22Rv1 (cell line): ENCODE data around the gene CHRNA4.

Experiments
- H3K27ac ChIP-seq: fragments of 450-650 bp; 2 replicates; pipeline ENCODE4 v1.5.1; 2017
- CTCF ChIP-seq: fragments of 450-650 bp; IDR thresholded peaks from 2 replicates; pipeline ENCODE4 v1.5.1; 2017; ENCODE audit warnings: mild to moderate bottlenecking
- ZFX ChIP-seq: fragments of 450-650 bp; IDR thresholded peaks from 2 replicates; pipeline ENCODE4 v1.6.1; 2017; ENCODE audit warnings: antibody characterized with exemption, borderline replicate concordance

The CHRNA4 gene

GRCh38 chr20:63348828-63349515 is 12.2 kb downstream of the CHRNA4 start:
- no peak overlapping the region for H3K27ac ChIP-seq
- TF ChIP-seq ZFX = no peak
- TF ChIP-seq CTCF = no peak

GRCh38 chr20:63347950-63348827 is 13.0 kb downstream of the CHRNA4 start:
- TF ChIP-seq CTCF = no peak
- TF ChIP-seq ZFX = no peak
- no peak overlapping the region for H3K27ac ChIP-seq

DNA sequence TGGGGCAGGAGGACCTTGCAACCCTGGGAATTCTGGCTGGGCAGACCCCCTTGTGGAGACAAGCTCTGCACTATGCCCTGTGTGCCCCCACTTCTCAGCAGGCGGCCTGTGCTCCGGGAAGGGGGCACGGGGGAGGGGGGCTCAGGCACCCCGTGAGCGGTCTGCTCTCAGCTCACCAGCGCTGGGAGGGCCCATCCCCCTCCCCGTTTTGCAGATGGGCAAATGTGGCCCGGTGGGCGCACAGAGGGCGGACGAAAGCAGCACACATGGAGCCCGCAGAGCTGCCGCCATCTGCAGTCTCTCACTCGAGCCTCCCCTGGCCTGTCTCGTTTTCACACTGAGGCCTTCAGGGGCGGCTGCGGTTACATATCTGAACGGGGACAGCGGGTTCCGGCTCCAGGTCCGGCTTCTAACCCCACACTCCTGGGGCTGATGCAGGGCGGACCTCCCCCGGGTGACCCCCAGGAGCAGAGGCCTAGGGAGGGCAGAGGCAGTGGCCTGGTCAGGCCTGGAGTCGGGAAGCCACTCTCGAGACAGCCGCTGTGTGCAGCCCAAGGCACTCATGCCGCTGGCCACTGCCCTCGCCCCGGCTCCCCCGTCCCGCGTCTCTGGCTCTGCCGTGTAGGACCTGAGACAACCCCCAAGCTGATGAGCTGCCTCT is 13.9 kb downstream of the CHRNA4 start:
- TF ChIP-seq CTCF (no peak), ZFX (no peak)
- H3K27ac ChIP-seq = no peak overlapping the region

- no peak overlapping the region for H3K27ac ChIP-seq
- TF ChIP-seq ZFX (no peak), CTCF (no peak)
These were observed 14.7 kb downstream of the CHRNA4 start for GRCh38 chr20:63346131-63347080.

DNA sequence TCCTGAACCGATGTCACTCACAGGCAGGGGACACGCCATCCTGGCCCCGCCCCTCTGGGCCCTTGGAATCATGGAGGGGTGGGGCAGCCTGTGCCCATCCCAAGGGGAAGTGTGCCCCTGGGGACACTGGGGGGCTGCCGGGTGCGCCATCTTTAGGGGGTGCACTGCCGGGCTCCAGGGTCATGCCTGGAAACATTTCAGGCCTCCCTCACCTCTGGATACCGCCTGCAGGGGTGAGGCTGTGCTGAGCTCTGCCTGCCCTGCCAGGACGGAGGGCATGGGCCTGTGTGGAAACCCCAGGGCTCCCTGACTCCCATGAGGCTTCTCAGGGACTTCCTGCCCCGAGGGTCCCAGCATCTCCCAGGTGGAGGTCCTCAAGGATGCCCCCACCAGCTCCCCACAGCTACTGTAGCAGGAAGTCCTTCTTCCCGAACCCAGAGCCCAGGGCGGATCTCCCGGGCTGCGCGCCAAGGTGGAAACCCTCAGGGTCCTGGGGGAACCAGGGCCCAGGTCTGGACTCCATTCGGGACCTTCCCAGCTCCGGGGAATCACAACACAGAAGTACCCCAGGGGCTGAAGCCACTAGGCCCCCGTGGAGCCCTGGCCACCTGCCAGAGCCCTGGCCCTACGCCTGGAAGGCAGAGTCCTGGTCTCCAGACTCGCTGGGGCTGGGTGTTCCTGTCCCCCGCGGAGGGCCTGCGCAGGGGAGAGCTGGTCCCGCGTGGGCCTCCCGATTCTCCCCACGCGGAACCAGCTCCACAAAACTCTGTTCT is 15.6 kb downstream of the CHRNA4 start:
- TF ChIP-seq CTCF (no peak), ZFX (no peak)

More for the DNA sequence above, 15.6 kb downstream of the CHRNA4 start:
- no peak overlapping the region for H3K27ac ChIP-seq
